ENCODE measurements around the gene MTSS2. TPM values are rescaled to one million over a fixed set of nuclear protein-coding genes. Genes with fewer than 3 reads are reported as not detected.

The MTSS2 gene
- total RNA-seq, 1 donor from 2014 or later, result 50.3 TPM

DNA sequence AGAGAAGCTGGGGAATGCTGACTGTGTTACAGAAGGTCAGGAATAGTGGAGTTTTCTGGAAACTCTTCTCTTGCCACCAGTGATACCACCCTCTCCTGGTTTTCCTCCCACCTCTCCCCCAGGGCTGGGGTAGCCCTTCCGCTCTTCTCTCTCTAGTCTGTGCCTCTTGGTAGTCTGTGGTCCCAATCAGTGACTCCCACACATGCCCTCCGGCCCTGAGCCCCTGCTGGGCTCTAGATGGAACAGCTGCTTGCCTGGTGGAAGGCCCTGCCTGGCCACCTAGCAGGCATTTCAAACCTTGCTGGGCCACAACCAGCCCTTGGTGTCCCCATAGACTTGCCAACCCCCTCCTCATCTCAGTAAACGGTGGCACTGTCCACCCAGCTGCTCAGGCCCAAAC lies 15.2 kb upstream of the MTSS2 start:
- DNase-seq (ENCODE audit: low spot score), result no peak

GRCh38 chr16:70700101-70701020 lies 14.5 kb upstream of the MTSS2 start:
- no peak for DNase-seq (ENCODE audit: low spot score)

GRCh38 chr16:70699696-70700095 lies 13.8 kb upstream of the MTSS2 start:
- no peak for DNase-seq (ENCODE audit: low spot score)

GRCh38 chr16:70698901-70699300 lies 13.0 kb upstream of the MTSS2 start:
- DNase-seq (ENCODE audit: low spot score), result no peak

GRCh38 chr16:70697594-70698170 lies 11.8 kb upstream of the MTSS2 start:
- DNase-seq (ENCODE audit: low spot score), result no peak

DNA sequence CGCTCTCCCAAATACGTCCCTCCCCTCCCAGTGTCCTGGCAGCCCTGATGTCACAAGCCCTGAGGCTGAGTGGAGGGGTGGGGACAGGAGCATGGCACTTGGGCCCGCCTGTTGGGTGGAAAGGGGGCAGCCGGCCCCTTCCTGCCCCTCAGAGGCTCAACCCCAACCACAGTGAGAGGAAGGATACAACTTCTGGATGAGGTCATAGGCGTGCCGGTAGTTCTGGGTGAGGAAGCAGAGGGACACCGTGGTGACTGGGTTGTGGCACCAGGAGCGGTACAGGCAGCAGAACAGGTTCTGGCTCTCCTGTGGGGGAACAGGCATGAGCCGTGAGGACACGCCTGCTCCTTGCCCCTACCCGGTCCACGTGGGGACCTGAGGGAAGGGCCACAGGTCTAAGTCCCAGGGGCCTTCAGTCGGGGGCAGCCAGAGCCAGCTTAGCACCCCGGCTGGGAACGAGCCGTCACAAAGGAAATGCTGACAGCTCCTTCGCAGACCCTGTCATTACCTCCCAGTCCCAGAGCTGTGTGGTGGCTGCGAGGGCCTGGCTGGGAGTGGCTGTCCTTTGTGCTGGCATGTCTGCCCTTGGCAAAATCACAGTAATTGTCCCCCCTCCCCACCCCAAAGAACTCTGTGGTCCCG lies 11.2 kb upstream of the MTSS2 start:
- DNase-seq (ENCODE audit: low spot score), result no peak

- DNase-seq (ENCODE audit: low spot score), result no peak
These were observed 10.5 kb upstream of the MTSS2 start for GRCh38 chr16:70696355-70696754.

GRCh38 chr16:70695331-70696070 lies 9.6 kb upstream of the MTSS2 start:
- DNase-seq (ENCODE audit: low spot score), result no peak

- DNase-seq (ENCODE audit: low spot score), result no peak
These were observed 9.0 kb upstream of the MTSS2 start for GRCh38 chr16:70694868-70695218.

DNA sequence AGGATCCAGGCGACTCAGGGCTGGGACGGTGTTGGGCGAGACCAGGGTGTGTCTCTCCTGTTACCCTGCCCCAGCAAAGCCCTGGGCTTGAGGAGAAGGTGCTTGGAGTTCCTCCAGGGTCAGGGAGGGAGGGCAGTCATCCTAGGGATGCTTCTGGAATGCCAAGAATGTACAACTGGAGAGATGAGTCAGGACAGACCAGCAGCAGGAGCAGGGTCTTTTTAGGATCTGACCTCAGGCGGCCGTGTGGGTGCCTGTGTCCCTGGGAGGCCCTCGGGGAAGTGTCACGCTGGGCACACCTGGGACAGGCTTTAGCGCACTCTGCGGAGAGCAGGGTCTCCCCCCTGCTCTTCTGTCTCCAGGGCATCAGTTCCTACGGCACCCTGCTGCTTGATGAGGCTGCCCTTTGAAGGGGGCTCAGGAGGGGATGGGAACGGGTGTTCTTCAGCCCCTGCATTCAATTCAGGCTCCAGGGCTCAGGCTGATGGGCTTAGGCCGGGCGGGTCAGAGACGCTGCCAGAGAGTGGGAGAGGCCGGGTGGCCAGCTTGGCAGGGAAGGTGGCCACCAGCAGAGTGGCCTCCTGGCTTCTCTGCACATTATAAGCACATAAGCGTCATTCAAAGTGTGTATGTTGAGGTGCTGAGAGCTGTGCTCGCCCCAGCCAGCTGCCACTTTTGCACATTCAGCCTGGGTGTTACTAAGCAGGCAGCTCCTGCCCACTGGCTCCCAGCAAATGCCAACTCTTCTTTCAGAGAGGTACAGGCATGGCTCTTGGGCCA lies 8.4 kb upstream of the MTSS2 start:
- no peak for DNase-seq (ENCODE audit: low spot score)

- no peak for DNase-seq (ENCODE audit: low spot score)
These were observed 7.2 kb upstream of the MTSS2 start for GRCh38 chr16:70692873-70693671.

- no peak for DNase-seq (ENCODE audit: low spot score)
These were observed 6.4 kb upstream of the MTSS2 start for GRCh38 chr16:70692130-70692872.

- no peak for DNase-seq (ENCODE audit: low spot score)
These were observed 5.6 kb upstream of the MTSS2 start for GRCh38 chr16:70691223-70692129.

DNA sequence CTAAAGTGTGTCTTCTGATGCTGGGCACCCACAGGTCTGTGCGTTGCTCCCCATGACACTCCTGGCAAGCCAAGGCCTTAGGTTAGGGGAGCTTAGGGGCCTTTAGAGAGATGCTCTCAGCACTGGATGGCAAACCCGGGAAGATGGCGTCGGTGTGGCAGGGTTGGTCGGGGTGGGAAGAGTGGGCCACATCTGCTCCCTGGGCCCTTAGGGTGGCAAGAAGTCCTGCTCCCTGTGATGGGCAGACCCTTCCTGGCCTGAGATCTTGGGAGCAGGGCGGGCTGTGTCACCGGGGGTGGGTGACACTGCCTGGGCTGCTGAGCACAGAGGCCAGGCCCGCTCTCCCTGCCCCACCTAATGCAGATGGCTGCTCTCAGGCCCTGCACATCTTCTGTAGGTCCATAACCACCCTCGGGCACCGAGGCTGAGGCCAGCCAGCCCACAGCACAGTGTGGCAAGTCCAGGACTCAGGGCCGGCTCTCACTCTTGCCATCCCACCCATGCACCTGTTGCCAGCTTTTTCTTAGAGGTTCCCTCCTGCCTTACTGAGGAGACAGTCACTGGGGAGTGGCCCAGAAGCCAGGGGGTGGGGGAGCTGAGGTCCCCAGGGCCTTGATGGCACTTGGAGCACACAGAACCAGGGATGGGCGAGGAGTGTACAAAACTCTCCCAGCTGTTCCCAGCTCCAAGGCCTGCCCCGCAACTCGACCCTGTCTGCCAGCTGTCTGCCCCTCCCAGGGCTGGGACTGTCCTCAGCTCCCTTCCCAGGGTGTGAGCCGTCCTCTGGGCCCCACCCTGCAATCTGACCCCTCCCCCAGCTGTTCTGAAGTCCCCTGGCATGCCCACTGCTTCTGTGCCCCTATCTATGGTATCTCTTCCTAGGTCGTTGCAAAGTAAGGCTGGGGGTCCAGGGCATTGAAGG lies 4.4 kb upstream of the MTSS2 start:
- no peak for DNase-seq (ENCODE audit: low spot score)

- DNase-seq (ENCODE audit: low spot score), result no peak
These were observed 3.4 kb upstream of the MTSS2 start for GRCh38 chr16:70689035-70689969.

DNA sequence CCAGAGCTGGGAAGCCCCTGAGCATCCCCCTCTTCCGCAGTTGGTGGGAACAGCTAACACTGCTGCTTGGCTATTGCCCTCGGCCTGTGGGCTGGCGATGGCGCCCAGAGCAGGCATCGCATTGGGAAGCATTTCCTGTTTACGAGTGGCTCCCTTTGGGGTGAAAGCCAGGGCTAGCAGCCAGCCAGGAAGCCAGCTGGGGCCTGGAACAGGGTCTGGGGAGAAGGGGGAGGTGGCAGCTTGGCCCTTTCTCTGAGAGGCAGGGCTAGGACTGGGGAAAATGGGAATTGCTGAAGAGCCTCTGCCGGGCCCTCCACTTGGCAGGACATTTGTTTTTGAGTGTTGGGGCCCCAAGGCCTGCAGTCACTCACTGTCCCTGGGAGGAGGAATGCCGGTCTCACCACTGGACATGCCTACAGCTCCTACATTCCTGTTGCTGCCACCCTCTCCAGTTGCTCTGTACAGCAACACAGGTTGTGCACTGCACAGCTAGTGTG lies 2.4 kb upstream of the MTSS2 start:
- no peak for DNase-seq (ENCODE audit: low spot score)
